ENCODE measurements around the gene FTSJ3. TPM values are rescaled to one million over a fixed set of nuclear protein-coding genes. Genes with fewer than 3 reads are reported as not detected.

FTSJ3 gene
- total RNA-seq, 2 experiments from 2014 or later: 91.2 to 91.5 TPM

- Mint-ChIP-seq H3K27me3 (no peaks in the 10 kb centered on the region), H3K4me3 (no peak overlapping the region), H3K4me1 (peaks cover 48% of the 10 kb centered on the region), H3K27ac (peak overlapping the region; percentile 26), H3K9me3 (no peaks in the 10 kb centered on the region), H3K36me3 (peaks cover 64% of the 10 kb centered on the region)
- DNase-seq: no peak
These were observed 3.7 kb downstream of the FTSJ3 start for GRCh38 chr17:63823659-63824331.

- peaks cover 66% of the 10 kb centered on the region for H3K36me3 Mint-ChIP-seq
- H3K4me1 Mint-ChIP-seq: peaks cover 40% of the 10 kb centered on the region
- no peak overlapping the region for H3K4me3 Mint-ChIP-seq
- DNase-seq: no peak
- H3K9me3 Mint-ChIP-seq: no peaks in the 10 kb centered on the region
- peak overlapping the region; percentile 30 for H3K27ac Mint-ChIP-seq
- no peaks in the 10 kb centered on the region for H3K27me3 Mint-ChIP-seq
These were observed 4.9 kb downstream of the FTSJ3 start for GRCh38 chr17:63822537-63822936.

GRCh38 chr17:63821804-63822203 is 5.7 kb downstream of the FTSJ3 start:
- Mint-ChIP-seq H3K27ac (peak overlapping the region; percentile 69), H3K4me1 (peaks cover 40% of the 10 kb centered on the region), H3K27me3 (no peaks in the 10 kb centered on the region), H3K9me3 (no peaks in the 10 kb centered on the region), H3K4me3 (peak overlapping the region; percentile 23), H3K36me3 (peaks cover 69% of the 10 kb centered on the region)
- DNase-seq: no peak

GRCh38 chr17:63820963-63821561 is 6.4 kb downstream of the FTSJ3 start:
- Mint-ChIP-seq H3K4me1 (peaks cover 38% of the 10 kb centered on the region), H3K36me3 (peaks cover 65% of the 10 kb centered on the region), H3K4me3 (no peak overlapping the region), H3K27ac (peak overlapping the region; percentile 66), H3K27me3 (no peaks in the 10 kb centered on the region), H3K9me3 (no peaks in the 10 kb centered on the region)
- no peak for DNase-seq

- Mint-ChIP-seq H3K27me3 (no peaks in the 10 kb centered on the region), H3K4me1 (peaks cover 27% of the 10 kb centered on the region), H3K27ac (peak overlapping the region; percentile 63), H3K36me3 (peaks cover 56% of the 10 kb centered on the region), H3K9me3 (no peaks in the 10 kb centered on the region), H3K4me3 (no peak overlapping the region)
- no peak for DNase-seq
These were observed 7.6 kb downstream of the FTSJ3 start for GRCh38 chr17:63819585-63820537.

GRCh38 chr17:63819131-63819530 is 8.3 kb downstream of the FTSJ3 start:
- no peak for DNase-seq
- Mint-ChIP-seq H3K4me3 (no peak overlapping the region), H3K4me1 (peaks cover 21% of the 10 kb centered on the region), H3K36me3 (peaks cover 50% of the 10 kb centered on the region), H3K27ac (peak overlapping the region; percentile 1), H3K27me3 (no peaks in the 10 kb centered on the region), H3K9me3 (no peaks in the 10 kb centered on the region)

DNA sequence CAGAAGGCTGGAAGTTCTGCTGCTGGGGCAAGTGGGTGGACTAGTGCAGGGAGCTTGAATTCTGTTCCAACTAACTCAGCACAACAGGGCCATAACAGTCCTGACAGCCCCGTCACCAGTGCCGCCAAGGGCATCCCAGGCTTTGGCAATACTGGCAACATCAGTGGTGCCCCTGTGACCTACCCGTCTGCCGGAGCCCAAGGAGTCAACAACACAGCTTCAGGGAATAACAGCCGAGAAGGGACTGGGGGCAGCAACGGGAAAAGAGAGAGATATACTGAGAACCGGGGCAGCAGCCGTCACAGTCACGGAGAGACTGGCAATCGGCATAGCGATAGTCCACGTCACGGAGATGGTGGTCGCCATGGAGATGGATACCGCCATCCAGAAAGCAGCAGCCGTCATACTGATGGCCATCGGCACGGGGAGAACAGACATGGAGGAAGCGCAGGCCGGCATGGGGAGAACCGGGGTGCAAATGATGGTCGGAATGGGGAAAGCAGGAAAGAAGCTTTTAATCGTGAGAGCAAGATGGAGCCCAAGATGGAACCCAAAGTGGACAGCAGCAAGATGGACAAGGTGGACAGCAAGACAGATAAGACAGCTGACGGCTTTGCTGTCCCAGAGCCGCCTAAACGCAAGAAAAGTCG is 9.6 kb downstream of the FTSJ3 start:
- Mint-ChIP-seq H3K27me3 (no peaks in the 10 kb centered on the region), H3K4me3 (peak overlapping the region; percentile 2), H3K9me3 (no peaks in the 10 kb centered on the region), H3K4me1 (peaks cover 12% of the 10 kb centered on the region), H3K27ac (peak overlapping the region; percentile 25), H3K36me3 (peaks cover 43% of the 10 kb centered on the region)
- DNase-seq: no peak

DNA sequence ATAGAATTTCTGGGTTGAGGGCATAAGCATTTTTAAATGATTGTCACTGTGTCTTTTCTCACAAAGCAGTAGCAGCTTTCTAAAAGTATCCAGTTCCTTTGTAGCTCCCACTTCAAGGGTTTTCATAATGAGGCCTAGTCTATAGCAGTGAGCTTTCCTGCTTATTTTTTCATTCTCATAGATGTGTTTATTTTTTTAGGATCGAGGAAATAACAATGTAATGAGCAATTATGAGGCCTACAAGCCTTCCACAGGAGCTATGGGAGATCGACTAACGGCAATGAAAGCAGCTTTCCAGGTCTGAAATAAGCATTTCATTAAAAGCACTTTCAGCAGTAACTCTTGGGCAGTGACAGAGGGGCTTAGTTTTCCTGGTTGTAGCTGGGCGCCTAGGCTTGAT is 10.8 kb downstream of the FTSJ3 start:
- Mint-ChIP-seq H3K4me3 (no peak overlapping the region), H3K27ac (no peak overlapping the region), H3K36me3 (peaks cover 41% of the 10 kb centered on the region), H3K9me3 (no peaks in the 10 kb centered on the region), H3K27me3 (no peaks in the 10 kb centered on the region), H3K4me1 (peaks cover 3% of the 10 kb centered on the region)
- no peak for DNase-seq

GRCh38 chr17:63816123-63816522 is 11.3 kb downstream of the FTSJ3 start:
- Mint-ChIP-seq H3K4me3 (no peak overlapping the region), H3K27ac (no peak overlapping the region), H3K9me3 (no peaks in the 10 kb centered on the region), H3K4me1 (peaks cover 2% of the 10 kb centered on the region), H3K27me3 (no peaks in the 10 kb centered on the region), H3K36me3 (peaks cover 42% of the 10 kb centered on the region)
- DNase-seq: no peak

DNA sequence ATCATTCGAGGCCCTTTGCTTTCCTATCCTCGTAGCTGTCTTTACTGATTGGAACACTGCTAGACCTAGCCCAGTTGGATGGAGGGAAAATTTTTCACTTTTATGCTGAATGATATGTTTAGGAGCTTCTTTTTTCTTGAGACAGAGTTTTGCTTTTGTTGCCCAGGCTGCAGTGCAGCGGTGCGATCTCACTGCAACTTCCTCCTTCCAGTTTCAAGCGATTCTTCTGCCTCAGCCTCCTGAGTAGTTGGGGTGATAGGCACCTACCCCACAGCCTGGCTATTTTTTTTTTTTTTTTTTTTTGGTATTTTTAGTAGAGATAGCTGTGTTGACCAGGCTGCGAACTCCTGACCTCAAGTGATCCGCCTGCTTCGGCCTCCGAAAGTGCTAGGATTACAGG is 17.5 kb downstream of the FTSJ3 start:
- peaks cover 30% of the 10 kb centered on the region for H3K36me3 Mint-ChIP-seq
- H3K27ac Mint-ChIP-seq: peak overlapping the region; percentile 55
- H3K9me3 Mint-ChIP-seq: no peaks in the 10 kb centered on the region
- no peak for DNase-seq
- H3K4me3 Mint-ChIP-seq: no peak overlapping the region
- peaks cover 14% of the 10 kb centered on the region for H3K4me1 Mint-ChIP-seq
- no peaks in the 10 kb centered on the region for H3K27me3 Mint-ChIP-seq

DNA sequence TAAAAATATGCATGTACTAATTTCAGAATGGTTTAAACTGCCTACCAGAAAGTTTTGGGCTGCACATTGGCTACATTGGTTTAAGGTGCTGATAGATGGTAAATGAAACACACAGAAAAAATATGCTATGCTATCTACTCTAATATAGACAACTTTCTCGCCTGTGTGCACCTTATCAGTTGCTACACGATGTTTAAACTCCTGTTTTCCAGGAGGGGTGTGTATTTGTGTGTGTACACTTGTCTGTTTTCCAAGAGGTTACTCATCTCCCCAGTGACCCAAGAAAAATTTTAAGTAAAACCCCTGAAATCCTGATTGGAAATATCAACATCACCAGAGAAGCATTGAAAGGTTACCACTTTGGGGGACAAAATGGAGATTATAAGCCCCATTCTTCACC is 21.9 kb downstream of the FTSJ3 start:
- DNase-seq: no peak
- Mint-ChIP-seq H3K36me3 (peaks cover 28% of the 10 kb centered on the region), H3K4me1 (peaks cover 14% of the 10 kb centered on the region), H3K27ac (peak overlapping the region; percentile 1), H3K9me3 (no peaks in the 10 kb centered on the region), H3K27me3 (no peaks in the 10 kb centered on the region), H3K4me3 (no peak overlapping the region)

- no peaks in the 10 kb centered on the region for H3K9me3 Mint-ChIP-seq
- peaks cover 11% of the 10 kb centered on the region for H3K4me1 Mint-ChIP-seq
These were observed 23.1 kb downstream of the FTSJ3 start for GRCh38 chr17:63804328-63804727.

DNA sequence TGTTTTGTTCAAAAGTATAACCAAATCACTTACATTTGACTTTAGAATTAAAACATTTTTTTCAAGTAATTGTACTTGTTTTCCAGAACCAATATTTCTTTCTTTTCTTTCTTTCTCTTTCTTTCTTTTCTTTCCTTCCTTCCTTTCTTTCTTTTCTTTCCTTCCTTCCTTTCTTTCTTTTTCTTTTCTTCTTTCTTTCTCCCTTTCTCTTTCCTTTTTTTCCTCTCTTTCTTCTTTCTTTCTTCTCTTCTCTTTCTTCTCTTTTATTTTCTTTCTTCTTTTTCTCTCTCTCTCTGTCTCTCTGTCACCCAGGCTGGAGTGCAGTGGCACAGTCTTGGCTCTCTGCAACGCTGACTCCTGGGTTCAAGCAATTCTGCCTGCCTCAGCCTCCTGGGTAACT is 26.7 kb downstream of the FTSJ3 start:
- H3K27me3 Mint-ChIP-seq: no peaks in the 10 kb centered on the region
- H3K4me3 Mint-ChIP-seq: no peak overlapping the region
- H3K9me3 Mint-ChIP-seq: no peaks in the 10 kb centered on the region
- H3K4me1 Mint-ChIP-seq: peaks cover 2% of the 10 kb centered on the region
- peaks cover 18% of the 10 kb centered on the region for H3K36me3 Mint-ChIP-seq
- no peak for DNase-seq
- no peak overlapping the region for H3K27ac Mint-ChIP-seq

More at GRCh38 chr17:63804328-63804727, 23.1 kb downstream of the FTSJ3 start:
- Mint-ChIP-seq H3K36me3 (peaks cover 30% of the 10 kb centered on the region), H3K4me3 (no peak overlapping the region), H3K27me3 (no peaks in the 10 kb centered on the region), H3K27ac (peak overlapping the region; percentile 39)
- DNase-seq: no peak

- H3K27me3 Mint-ChIP-seq: no peaks in the 10 kb centered on the region
- H3K9me3 Mint-ChIP-seq: no peaks in the 10 kb centered on the region
- peaks cover 21% of the 10 kb centered on the region for H3K36me3 Mint-ChIP-seq
- DNase-seq: no peak
- no peak overlapping the region for H3K27ac Mint-ChIP-seq
- H3K4me3 Mint-ChIP-seq: no peak overlapping the region
- peaks cover 2% of the 10 kb centered on the region for H3K4me1 Mint-ChIP-seq
These were observed 28.8 kb downstream of the FTSJ3 start for GRCh38 chr17:63798572-63799106.

All from activated naive CD8-positive, alpha-beta T cell treated with anti-CD3 and anti-CD28 coated beads for 36 hours (primary cell).